Activated CD8-positive, alpha-beta memory T cell treated with anti-CD3 and anti-CD28 coated beads for 48 hours (primary cell): ENCODE results near the gene METTL8.
"Not testable (repeated sequence)": the region's sequence is repeated elsewhere in the genome, so short reads cannot be mapped to it uniquely, and the experiment has no call there.

Experiments used
- DNase-seq, 3 experiments: peaks; one replicate each; pipeline ENCODE4 v3.0.0-alpha.2; 2020; ENCODE audit warnings: low read depth in 2 of 3, low spot score in 2 of 3

The METTL8 gene

DNA sequence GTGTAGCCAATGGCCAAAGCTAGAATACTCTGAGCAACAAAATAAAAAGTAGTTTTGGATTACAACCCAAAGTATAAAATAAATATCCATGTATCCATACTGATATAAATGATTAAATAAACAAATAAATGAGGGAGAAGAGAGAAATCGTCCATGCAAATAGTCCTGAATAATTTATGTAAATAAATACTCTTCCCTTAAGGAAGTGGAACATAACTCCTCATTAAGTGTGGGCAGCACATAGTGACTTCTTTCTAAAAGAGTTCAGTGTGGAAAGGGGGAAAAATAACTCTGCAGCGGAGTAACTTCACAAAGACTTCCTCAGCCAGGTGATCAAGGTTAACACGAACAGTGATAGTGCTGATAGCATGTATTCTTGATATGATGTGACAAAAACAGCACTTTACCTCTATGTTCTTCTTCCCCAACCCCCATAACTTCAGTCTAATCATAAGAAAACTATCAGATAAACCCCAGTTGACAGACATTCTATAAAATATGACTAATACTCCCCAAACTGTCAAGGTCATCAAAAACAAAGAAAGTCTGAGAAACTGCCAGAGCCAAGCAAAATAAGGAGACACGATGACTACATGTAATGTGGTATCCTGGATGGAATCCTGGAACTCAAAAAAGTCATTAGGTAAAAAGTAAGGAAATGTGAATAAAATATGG, 30.7 kb downstream of the METTL8 start:
- no peak for DNase-seq

DNA sequence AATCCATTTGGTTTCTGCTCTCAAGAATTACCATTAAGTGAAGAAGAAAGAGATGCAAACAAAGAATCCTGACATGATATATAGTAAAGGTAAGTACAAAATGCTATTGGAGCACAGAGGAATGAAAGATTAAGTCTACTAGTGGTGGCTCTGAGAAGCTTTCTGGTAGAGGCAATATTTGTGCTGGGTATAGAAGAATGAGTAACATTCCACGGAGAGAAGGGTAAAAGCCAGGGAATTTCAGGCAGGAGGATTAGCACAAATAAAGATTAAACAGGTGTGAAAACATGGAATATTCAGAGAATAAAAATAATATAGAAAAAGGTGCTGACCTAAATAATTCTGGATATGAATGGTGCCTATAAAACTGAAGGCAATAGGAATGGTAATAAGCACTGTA, 31.8 kb downstream of the METTL8 start:
- no peak for DNase-seq

DNA sequence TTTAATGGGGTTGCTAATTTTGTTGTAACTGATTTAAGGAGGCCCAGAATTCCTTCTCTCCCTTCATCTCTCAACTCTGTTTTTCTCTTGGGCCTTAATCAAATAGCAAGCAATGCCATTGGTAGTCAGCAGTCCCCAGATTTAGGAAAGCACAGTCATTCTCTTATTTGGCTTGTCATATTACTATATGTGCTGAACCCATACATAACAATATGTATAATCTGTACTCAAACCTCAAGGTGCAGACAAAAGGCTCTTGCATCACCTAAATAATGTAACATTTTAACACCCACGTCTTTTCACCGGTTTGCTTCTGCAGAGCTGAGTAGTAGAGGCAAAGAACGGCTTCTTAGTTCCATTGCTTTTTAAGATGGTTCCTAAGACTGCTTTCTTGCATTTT, 33.4 kb downstream of the METTL8 start:
- no peak for DNase-seq

DNA sequence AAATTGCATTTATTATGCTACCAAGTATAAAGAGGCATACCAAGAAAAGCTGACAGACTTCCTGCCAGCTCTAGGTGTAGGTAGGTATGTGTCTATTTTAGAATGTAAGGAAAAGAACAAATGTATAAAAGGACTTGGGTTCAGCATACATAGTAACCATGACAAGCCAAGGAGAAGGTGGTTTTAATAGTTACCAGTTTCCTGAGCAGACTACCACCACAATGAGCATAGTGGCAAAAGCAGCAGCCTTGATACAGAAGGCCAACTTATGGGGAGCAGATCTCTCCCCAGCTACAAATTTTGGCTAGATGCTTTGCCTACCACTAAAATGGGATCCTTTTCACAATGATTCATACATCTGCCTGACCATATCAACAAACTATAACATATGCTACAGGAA, 34.5 kb downstream of the METTL8 start:
- DNase-seq = no peak

DNA sequence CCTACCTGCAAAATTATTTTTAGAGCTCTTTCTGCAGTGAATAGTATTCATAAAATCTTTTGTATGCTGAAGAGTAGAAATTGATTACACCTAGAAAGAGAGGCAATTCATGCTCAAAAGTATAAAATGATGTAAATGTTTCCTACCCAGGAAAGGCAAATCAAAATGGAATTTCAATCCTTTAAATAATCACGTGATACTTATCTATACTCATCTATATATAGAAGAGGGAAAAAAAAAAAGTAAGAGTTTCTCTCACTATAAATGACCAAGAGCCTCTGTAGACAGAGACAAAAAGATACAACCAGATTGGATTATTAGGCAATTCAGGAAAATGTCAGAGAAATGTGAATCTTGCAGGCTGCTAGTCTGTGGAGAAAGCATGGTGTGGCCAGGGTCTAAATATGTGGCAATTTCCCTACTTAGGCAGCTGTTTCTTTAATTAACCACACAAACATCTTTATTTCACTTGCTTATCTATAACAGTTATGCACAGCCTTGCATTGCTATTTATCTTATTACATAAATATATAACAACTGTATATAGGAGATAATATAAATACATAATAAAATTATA, 39.5 kb downstream of the METTL8 start:
- DNase-seq = no peak

DNA sequence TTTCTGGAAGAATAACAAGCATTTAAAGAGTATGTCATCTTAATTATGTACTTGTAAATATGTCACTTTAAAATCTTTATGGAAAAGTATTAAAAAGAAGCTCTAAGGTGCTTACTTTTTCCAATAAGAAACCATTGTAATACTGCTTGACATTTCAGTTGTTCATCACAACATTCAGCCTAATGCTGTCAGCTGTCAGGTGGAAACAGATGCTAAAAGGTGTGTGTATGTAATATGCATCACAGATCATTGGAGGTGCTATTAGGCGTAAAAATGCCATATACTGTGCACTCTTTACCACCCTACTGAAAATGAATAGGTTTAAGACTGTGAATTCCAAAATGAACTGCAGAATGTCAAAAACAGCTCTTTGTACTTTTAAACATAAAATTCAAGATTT, 40.3 kb downstream of the METTL8 start:
- DNase-seq = no peak

DNA sequence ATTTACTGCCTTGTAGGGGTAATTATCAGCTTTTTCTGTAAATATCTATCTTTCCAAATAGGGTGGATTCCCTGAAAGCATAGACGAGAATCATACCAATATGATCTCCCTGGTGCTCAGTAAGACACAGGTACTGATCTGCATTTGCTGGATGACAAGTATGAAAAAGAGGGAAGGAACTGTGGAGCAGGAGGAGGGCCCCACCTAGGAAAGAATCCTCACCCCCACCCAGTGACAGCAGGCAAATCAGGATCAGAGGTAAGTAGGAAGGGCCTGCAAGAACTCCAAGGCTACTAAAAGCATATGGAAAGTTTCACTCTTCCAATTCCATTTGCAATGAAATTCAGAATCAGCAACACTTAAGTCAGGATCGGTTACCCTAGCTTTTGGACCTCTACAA, 42.3 kb downstream of the METTL8 start:
- no peak for DNase-seq

DNA sequence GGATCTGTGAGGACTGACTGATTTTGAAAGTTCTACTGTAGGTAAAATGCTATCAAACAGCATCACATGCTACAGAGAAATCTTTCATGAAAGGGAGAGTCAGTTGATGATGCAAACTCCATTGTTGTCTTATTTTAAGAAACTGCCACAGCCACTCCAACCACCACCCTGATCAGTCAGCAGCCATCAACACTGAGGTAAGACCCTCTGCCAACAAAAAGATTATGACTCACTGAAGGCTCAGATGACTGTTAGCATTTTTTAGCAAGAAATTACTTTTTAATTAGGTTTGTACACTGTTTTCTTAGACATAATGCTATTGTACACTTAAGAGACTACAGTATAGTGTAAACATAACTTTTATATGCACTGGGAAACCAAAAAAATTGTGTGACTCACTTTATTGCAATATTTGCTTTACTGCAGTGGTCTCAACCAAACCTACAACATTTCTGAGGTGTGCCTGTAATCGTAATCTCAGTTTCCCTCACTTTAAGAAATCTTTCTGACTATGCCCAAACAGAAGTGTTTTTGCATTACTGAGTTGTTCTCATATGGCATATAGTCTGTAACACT, 42.8 kb downstream of the METTL8 start:
- no peak for DNase-seq

DNA sequence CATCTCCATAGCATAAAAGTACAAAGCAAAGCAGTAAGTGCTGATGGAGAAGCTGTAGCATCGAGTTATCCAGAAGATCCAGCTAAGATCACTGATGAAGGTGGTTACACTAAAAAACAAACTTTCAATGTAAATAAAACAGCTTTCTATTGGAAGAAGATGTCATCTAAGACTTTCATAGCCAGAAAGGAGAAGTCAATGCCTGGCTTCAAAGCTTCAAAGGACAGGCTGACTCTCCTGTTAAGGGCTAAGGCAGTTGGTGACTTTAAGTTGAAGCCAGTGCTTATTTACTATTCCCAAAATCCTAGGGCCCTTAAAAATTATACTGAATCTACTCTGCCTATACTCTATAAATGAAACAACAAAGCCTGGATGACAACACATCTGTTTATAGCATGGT, 44.0 kb downstream of the METTL8 start:
- no peak for DNase-seq

DNA sequence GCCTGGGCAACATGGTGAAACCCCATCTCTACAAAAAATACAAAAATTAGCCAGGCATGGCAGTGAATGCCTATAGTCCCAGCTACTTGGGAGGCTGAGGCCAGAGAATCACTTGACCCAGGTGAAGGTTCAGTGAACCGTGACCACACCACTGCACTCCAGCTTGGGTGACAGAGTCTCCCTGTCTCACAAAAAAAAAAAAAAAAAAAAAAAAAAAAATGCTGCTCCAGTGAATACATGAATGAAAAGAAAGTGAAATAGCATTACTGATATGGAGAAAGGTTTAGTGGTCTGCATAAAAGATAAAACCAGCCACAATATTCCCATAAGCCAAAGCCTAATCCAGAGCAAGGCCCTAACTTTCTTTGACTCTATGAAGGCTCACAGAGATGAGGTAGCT, 44.5 kb downstream of the METTL8 start:
- no peak for DNase-seq

DNA sequence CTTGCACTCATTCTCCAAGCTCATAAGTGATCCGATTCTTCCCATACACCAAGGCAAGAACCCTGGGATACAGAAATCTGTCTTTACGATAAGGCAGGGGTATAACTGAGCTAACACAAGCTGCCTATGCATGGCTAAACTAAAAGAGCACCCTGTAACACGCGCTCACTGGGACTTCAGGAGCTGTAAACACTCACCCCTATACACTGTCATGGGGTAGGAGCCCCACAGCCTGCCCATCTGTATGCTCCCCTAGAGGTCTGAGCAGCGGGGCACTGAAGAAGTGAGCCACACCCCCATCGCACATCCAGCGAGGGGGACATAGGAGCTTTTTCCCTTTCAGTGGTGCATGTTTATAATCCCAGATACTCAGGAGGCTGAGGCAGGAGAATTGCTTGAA, 46.7 kb downstream of the METTL8 start:
- DNase-seq = no peak

DNA sequence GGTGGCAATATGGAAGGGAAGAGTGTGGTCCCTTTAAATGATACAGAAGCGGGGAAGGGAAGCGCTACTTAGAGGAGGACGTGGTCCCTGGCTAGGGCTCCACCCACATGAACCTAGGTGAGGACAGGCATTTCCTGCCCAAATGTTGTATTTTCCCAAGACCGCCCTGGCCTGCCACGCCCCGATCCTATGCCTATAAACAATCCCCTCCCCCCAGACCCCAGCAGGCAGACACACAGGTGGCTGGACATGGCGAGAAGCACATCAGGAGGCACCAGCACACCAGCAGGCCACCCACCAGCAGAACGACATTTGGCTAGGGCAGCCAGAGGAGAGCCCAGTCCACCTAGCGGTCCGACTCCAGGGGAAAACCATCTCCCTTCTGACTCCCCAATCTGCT, 47.2 kb downstream of the METTL8 start:
- DNase-seq = no peak

DNA sequence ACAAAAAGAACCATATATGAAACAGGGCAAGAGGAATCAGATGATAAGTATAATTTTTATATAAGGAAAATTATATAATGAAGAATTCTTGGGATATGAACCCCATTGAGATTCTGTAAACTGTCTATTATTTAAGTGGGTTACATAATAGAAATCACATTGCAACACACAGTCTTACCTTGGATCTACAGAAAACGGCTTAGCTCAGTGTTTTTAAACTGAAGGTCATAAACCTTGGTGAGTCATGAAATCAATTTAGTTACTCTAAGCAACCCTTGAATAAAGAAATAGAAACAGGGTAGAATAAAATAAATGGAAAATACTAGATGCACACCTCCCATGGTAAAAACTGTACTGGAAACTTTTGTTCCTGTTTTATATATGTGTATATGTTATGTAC, 50.7 kb downstream of the METTL8 start:
- no peak for DNase-seq

DNA sequence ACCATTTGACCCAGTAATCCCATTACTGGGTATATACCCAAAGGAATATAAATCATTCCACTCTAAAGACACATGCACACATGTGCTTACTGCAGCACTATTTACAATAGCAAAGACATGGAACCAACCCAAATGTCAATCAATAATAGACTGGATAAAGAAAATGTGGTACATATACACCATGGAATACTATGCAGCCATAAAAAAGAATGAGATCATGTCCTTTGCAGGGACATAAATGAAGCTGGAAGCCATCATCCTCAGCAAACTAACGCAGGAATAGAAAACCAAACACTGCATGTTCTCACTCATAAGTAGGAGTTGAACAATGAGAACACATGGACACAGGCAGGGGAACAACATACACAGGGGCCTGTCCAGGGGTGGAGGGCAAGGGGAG, 51.6 kb downstream of the METTL8 start:
- not testable (repeated sequence) for DNase-seq

DNA sequence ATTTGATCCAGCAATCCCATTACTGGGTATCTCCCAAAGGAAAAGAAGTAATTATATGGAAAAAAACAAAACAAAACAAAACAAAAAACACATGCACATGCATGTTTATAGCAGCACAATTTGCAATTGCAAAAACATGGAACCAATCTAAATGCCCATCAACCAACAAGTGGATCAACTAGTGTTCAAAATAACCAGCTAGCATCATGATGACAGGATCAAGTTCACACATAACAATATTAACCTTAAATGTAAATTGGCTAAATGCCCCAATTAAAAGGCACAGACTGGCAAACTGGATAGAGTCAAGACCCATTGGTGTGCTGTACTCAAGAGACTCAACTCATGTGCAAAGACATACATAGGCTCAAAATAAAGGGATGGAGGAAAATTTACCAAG, 55.9 kb downstream of the METTL8 start:
- not testable (repeated sequence) for DNase-seq

DNA sequence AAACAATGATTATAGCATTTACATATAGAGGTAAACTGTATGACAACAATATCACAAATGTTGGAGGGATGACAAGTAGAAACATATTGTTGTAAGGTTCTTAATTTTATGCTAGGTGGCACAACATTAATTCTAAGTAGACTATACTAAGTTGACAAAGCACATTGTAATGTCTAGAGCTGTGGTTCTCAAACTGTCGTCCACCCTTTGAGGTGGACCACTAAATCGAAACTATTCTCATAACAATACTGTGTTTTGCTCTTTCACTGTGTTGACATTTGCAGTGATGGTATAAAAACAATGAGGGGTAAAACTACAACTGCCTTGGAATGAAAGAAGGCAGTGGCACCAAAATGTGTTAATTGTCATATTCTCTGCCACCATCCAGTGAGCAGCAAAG, 66.1 kb downstream of the METTL8 start:
- no peak for DNase-seq

DNA sequence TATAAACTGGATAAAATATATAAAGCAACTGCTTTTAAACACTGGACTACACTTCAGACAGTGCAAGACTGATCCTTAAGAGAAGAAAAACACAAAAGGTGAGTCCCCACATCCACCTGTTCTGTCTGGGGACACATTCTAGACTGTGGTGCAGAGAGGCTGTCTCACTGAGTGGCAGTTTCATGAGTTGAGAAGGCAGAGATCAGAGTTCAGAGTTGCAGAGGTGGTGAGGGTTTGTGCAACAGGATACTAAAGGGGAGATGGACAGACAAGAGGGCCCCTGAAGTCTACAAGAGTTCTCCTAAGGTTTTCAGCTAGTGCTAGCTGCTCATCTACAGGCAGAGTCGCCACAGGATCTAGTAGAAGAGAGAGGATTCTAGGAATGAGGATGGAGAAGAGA, 68.0 kb downstream of the METTL8 start:
- no peak for DNase-seq

DNA sequence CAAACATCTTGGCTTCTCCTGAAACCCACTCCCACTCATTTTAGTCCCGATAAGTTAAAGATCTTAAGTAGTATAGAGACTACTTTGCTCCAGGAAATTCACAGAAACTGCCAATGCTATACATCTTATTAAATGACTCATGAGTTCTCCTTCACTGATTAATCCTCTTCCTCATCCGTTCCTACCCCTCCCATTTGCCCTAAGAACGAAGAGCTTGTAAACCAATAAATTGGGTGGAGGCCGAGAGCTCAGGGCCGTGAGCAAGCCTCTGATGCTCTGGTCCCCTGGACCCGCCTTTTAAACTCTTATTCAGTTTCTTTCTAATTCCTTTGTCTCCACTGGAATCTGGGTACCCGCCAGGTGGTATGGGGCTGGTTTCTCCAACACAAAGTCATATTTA, 68.6 kb downstream of the METTL8 start:
- DNase-seq = no peak

DNA sequence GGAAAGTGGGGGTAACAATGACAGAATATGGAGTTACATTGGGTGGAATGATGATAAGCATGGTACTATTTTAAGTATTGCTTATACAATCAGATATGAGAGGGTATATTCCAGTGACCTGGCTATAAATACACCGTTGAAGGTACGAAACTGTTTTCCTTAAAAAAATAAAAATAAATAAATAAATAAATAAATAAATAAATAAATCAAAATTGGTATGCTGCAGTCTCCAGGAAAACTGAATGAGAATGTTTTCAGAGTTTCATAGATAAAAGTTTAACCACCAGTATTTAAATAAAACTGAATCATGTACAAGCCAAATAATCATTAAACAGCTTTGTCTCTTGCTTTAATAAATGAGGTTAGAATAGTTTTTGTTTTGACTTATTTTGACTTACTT, 71.4 kb downstream of the METTL8 start:
- no peak for DNase-seq

DNA sequence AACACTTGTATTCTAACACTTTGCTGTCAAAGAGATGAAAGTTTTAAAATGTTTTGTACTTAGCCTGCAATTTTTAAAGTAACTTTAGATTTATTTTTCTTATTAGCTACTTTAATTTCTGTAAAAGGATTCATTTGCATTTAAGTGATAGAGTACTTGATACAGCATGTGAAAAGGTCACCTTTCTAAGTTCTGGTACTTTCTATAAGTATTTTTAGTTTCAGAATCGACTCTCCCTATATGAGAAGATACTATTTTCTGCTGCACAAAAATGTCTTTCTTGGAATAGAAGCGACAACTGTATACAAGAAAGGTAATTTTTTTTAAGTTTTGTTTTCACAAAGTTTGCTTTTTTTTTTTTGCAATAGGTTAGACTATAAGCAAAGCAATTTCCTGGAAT, 72.9 kb downstream of the METTL8 start:
- DNase-seq = no peak

DNA sequence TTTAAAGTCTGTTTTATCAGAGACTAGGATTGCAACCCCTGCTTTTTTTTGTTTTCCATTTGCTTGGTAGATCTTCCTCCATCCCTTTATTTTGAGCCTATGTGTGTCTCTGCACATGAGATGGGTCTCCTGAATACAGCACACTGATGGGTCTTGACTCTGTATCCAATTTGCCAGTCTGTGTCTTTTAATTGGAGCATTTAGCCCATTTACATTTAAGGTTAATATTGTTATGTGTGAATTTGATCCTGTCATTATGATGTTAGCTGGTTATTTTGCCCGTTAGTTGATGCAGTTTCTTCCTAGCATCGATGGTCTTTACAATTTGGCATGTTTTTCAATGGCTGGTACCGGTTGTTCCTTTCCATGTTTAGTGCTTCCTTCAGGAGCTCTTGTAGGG, 80.0 kb downstream of the METTL8 start:
- DNase-seq = not testable (repeated sequence)

DNA sequence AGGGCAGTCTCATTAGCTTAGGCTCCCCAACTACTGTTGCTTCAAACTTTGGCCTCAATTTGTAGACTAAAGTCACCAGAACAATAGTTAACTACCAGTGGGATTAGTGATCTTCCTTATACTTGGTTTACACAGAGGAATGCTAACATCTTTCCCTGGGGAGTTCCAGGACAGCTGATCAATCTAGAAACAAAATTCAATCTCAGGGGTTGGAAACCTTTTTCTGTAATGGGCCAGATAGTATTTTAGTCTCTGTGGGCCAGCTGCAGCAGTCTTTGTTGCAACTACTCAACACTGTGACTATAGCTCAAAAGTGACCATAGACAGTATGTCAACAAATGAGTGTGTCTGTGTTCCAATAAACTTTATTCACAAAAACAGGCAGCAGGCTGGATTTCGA, 85.7 kb downstream of the METTL8 start:
- no peak for DNase-seq

DNA sequence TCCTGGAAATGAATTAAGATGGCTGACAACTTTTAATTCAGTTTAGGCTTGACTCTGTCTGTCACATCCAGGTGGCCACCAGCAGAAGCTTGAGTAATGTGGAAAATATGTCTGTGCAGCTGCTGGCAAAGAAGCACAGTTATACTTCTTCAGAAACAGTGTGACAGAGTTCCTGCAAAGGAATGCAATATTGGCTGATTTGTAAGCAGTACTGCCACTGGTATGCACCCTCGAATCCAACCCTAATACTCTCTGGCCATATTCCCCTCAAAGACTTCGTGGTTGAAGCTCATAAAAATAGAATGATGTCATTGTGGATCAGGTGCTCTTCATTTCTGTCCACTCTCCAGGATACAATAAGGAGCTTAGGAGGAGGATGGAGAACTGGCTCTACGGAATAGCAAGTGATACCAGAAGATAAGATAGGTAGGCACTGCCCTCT, 86.2 kb downstream of the METTL8 start:
- no peak for DNase-seq
